HG02798 (cell line): Measurements from ENCODE around the gene OR2AK2.

Source experiments
- ATAC-seq: cut with Tn5 transposase; IDR thresholded peaks from one replicate; pipeline ENCODE4 v1.9.1; 2021; ENCODE audit warnings: mild to moderate bottlenecking; ENCODE audit not compliant: unreplicated experiment, poor library complexity

OR2AK2 gene

GRCh38 chr1:247964933-247965332 is at the start of gene OR2AK2:
Gene OR2AK2 (plus strand): TSS chr1:247965233. CDS start chr1:247965377, 144 bp downstream.
- ATAC-seq, result no peak

- no peak for ATAC-seq
Measured at GRCh38 chr1:247919952-247920351, 45.1 kb upstream of the OR2AK2 start, which contains the start of gene OR2T8. Gene OR2T8 (plus strand): TSS chr1:247920252. CDS start chr1:247921018, 766 bp downstream.

- ATAC-seq, result no peak
Measured at GRCh38 chr1:247923941-247924340, 41.1 kb upstream of the OR2AK2 start.

- ATAC-seq, result no peak
Measured at GRCh38 chr1:247924868-247925267, 40.2 kb upstream of the OR2AK2 start, which contains the start of gene OR2AJ1. Gene OR2AJ1 (plus strand): TSS chr1:247924889. CDS start chr1:247933769, 8,880 bp downstream.

- no peak for ATAC-seq
Measured at GRCh38 chr1:247933989-247934388, 31.0 kb upstream of the OR2AK2 start.

GRCh38 chr1:247935781-247936180 is 29.3 kb upstream of the OR2AK2 start:
- ATAC-seq, result no peak

- ATAC-seq, result no peak
Measured at GRCh38 chr1:247936415-247936814, 28.6 kb upstream of the OR2AK2 start.

GRCh38 chr1:247936965-247937734 is 27.9 kb upstream of the OR2AK2 start:
- ATAC-seq, result peak; percentile 100

GRCh38 chr1:247942624-247943023 is 22.4 kb upstream of the OR2AK2 start:
- no peak for ATAC-seq

GRCh38 chr1:247948558-247948957 is 16.5 kb upstream of the OR2AK2 start, which contains the start of gene OR2L8:
Gene OR2L8 (plus strand): TSS chr1:247948858. CDS start chr1:247948858, 0 bp downstream.
- no peak for ATAC-seq

GRCh38 chr1:247953408-247953807 is 11.6 kb upstream of the OR2AK2 start:
- no peak for ATAC-seq

GRCh38 chr1:247961791-247962190 is 3.2 kb upstream of the OR2AK2 start:
- ATAC-seq, result no peak

- no peak for ATAC-seq
Measured at GRCh38 chr1:247962911-247963588, 2.0 kb upstream of the OR2AK2 start.

- peak; percentile 68 for ATAC-seq
Measured at GRCh38 chr1:247966532-247967204, 1.6 kb downstream of the OR2AK2 start.

GRCh38 chr1:247992986-247993385 is 28.0 kb downstream of the OR2AK2 start:
- no peak for ATAC-seq

GRCh38 chr1:247998811-247999210 is 33.8 kb downstream of the OR2AK2 start:
- ATAC-seq, result no peak

- no peak for ATAC-seq
Measured at GRCh38 chr1:248000169-248000568, 35.1 kb downstream of the OR2AK2 start.

GRCh38 chr1:248007778-248008177 is 42.7 kb downstream of the OR2AK2 start:
- ATAC-seq, result no peak

- ATAC-seq, result no peak
Measured at GRCh38 chr1:248009681-248010080, 44.6 kb downstream of the OR2AK2 start.

- no peak for ATAC-seq
Measured at GRCh38 chr1:248013229-248013710, 48.2 kb downstream of the OR2AK2 start, which contains the start of gene OR2L5. Gene OR2L5 (plus strand): TSS chr1:248013660. CDS start chr1:248021948, 8,288 bp downstream.
